ENCODE data around the gene LDLRAD3.

The LDLRAD3 gene

GRCh38 chr11:35938231-35938630, 5.6 kb upstream of the LDLRAD3 start:
- CTCF ChIA-PET, result interaction anchor here (0.6 kb wide), 1 partner anchor 106 kb away, joined by 3 read pairs; no protein-coding TSS in a partner anchor
- POLR2A ChIA-PET (ENCODE audit: low non-redundant PET), result no interaction called here

DNA sequence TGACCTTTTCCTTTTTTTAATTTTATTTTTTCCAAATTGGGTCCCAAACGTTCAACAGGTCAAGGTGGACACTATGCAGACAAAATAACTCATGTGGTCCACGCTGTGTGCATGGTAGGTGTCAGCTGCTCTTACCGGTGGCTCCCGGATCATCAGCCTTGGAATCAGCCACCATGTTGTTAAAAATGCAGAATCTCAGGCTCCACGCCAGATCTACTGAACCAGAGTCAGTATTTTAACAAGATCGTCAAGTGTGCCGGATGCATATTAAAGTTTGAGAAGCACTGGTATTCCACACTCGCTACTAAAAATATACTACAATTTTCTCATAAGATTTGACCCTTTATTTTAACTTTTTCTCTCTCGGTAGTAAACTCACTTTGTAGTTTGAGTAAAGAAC, 553 bp upstream of the LDLRAD3 start:
- POLR2A ChIA-PET (ENCODE audit: low non-redundant PET), result interaction anchor here (1.1 kb wide), 1 partner anchor 16 kb away, joined by 3 read pairs; no protein-coding TSS in a partner anchor
- CTCF ChIA-PET, result interaction anchor here (0.6 to 0.7 kb wide), 2 partner anchors 137 to 323 kb away, joined by 3 to 5 read pairs; no protein-coding TSS in a partner anchor
- DNase-seq (ENCODE audit: low spot score), result no peak
- TF ChIP-seq, protein P1, sequence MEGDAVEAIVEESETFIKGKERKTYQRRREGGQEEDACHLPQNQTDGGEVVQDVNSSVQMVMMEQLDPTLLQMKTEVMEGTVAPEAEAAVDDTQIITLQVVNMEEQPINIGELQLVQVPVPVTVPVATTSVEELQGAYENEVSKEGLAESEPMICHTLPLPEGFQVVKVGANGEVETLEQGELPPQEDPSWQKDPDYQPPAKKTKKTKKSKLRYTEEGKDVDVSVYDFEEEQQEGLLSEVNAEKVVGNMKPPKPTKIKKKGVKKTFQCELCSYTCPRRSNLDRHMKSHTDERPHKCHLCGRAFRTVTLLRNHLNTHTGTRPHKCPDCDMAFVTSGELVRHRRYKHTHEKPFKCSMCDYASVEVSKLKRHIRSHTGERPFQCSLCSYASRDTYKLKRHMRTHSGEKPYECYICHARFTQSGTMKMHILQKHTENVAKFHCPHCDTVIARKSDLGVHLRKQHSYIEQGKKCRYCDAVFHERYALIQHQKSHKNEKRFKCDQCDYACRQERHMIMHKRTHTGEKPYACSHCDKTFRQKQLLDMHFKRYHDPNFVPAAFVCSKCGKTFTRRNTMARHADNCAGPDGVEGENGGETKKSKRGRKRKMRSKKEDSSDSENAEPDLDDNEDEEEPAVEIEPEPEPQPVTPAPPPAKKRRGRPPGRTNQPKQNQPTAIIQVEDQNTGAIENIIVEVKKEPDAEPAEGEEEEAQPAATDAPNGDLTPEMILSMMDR (conservative IDR thresholded peaks at IDR 0.05; ENCODE audit: low read depth), result no peak
- peak overlapping the region; percentile 87 for H3K27ac ChIP-seq

More at GRCh38 chr11:35938231-35938630, 5.6 kb upstream of the LDLRAD3 start:
- TF ChIP-seq, protein P1 (conservative IDR thresholded peaks at IDR 0.05; ENCODE audit: low read depth), result no peak
- no peak overlapping the region for H3K27ac ChIP-seq
- DNase-seq (ENCODE audit: low spot score), result no peak

GRCh38 chr11:35944503-35945136, 758 bp downstream of the LDLRAD3 start:
- peak; percentile 30 for DNase-seq (ENCODE audit: low spot score)
- ChIA-PET CTCF (interaction anchor here (0.7 to 1.1 kb wide), 2 partner anchors 122 to 149 kb away, joined by 3 read pairs; no protein-coding TSS in a partner anchor), POLR2A (ENCODE audit: low non-redundant PET) (no interaction called here)
- peak overlapping the region; percentile 87 for H3K27ac ChIP-seq
- TF ChIP-seq, protein P1 (conservative IDR thresholded peaks at IDR 0.05; ENCODE audit: low read depth), result no peak

DNA sequence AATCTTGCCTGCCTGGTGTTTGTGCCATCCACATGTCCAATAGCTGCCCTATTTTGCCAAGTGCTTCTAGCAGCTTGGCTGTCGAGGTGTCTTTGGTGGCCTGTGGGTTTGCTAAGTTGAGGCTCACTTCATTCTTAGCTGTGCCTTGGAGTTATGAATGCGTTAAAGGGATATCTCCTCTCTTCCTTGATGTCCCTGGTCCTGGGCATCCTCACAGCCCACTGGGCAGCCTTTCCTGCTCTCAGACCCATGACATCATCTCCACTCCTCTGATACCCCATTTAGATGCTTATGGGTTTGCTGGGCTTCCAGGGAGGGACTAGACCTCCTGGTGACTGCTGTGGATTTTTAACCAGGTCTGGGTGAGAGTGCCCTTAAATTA, 1.3 kb downstream of the LDLRAD3 start:
- ChIA-PET CTCF (interaction anchor here (0.5 to 1.1 kb wide), 2 partner anchors 149 to 476 kb away, joined by 3 read pairs; no protein-coding TSS in a partner anchor), POLR2A (ENCODE audit: low non-redundant PET) (no interaction called here)
- peak overlapping the region; percentile 87 for H3K27ac ChIP-seq
- TF ChIP-seq, protein P1 (conservative IDR thresholded peaks at IDR 0.05; ENCODE audit: low read depth), result no peak
- DNase-seq (ENCODE audit: low spot score), result no peak

- DNase-seq (ENCODE audit: low spot score), result no peak
- CTCF ChIA-PET, result no interaction called here
- POLR2A ChIA-PET (ENCODE audit: low non-redundant PET), result interaction anchor here (0.7 kb wide), 1 partner anchor 192 kb away, joined by 3 read pairs; no protein-coding TSS in a partner anchor
- no peak overlapping the region; the same call in 1 of the 2 replicates for H3K27ac ChIP-seq
- TF ChIP-seq, protein P1 (conservative IDR thresholded peaks at IDR 0.05; ENCODE audit: low read depth), result no peak
Measured at GRCh38 chr11:35946766-35947165, 2.9 kb downstream of the LDLRAD3 start.

- no peak for DNase-seq (ENCODE audit: low spot score)
- POLR2A ChIA-PET (ENCODE audit: low non-redundant PET), result interaction anchor here (0.7 kb wide), 1 partner anchor 192 kb away, joined by 3 read pairs; no protein-coding TSS in a partner anchor
- H3K27ac ChIP-seq, result no peak overlapping the region; the same call in 1 of the 2 replicates
- CTCF ChIA-PET, result no interaction called here
- TF ChIP-seq, protein P1 (conservative IDR thresholded peaks at IDR 0.05; ENCODE audit: low read depth), result no peak
Measured at GRCh38 chr11:35947437-35947836, 3.6 kb downstream of the LDLRAD3 start.
